Measurements from ENCODE around the gene NXPH1.

The NXPH1 gene

GRCh38 chr7:8597565-8597964 lies 164.2 kb downstream of the NXPH1 start:
- DNase-seq (ENCODE audit: low spot score) = no peak

- no peak for DNase-seq (ENCODE audit: low spot score)
These were observed 167.7 kb downstream of the NXPH1 start for GRCh38 chr7:8601121-8601520.

GRCh38 chr7:8605221-8605620 lies 171.8 kb downstream of the NXPH1 start:
- DNase-seq (ENCODE audit: low spot score) = no peak

GRCh38 chr7:8612584-8612983 lies 179.2 kb downstream of the NXPH1 start:
- no peak for DNase-seq (ENCODE audit: low spot score)

- no peak for DNase-seq (ENCODE audit: low spot score)
These were observed 179.8 kb downstream of the NXPH1 start for GRCh38 chr7:8613191-8613590.

GRCh38 chr7:8615019-8615418 lies 181.6 kb downstream of the NXPH1 start:
- DNase-seq (ENCODE audit: low spot score) = no peak

GRCh38 chr7:8618441-8619070 lies 185.1 kb downstream of the NXPH1 start:
- no peak for DNase-seq (ENCODE audit: low spot score)

GRCh38 chr7:8620169-8620568 lies 186.8 kb downstream of the NXPH1 start:
- no peak for DNase-seq (ENCODE audit: low spot score)

GRCh38 chr7:8625612-8626011 lies 192.2 kb downstream of the NXPH1 start:
- no peak for DNase-seq (ENCODE audit: low spot score)

GRCh38 chr7:8627325-8627724 lies 193.9 kb downstream of the NXPH1 start:
- DNase-seq (ENCODE audit: low spot score) = no peak

- DNase-seq (ENCODE audit: low spot score) = no peak
These were observed 195.2 kb downstream of the NXPH1 start for GRCh38 chr7:8628656-8629055.

- DNase-seq (ENCODE audit: low spot score) = no peak
These were observed 196.1 kb downstream of the NXPH1 start for GRCh38 chr7:8629504-8629903.

- DNase-seq (ENCODE audit: low spot score) = no peak
These were observed 203.9 kb downstream of the NXPH1 start for GRCh38 chr7:8637322-8637721.

- no peak for DNase-seq (ENCODE audit: low spot score)
These were observed 204.7 kb downstream of the NXPH1 start for GRCh38 chr7:8638076-8638475.

- no peak for DNase-seq (ENCODE audit: low spot score)
These were observed 206.3 kb downstream of the NXPH1 start for GRCh38 chr7:8639668-8640067.

GRCh38 chr7:8640671-8641070 lies 207.3 kb downstream of the NXPH1 start:
- no peak for DNase-seq (ENCODE audit: low spot score)

- DNase-seq (ENCODE audit: low spot score) = no peak
These were observed 235.5 kb downstream of the NXPH1 start for GRCh38 chr7:8668627-8669500.

GRCh38 chr7:8669501-8669851 lies 236.1 kb downstream of the NXPH1 start:
- DNase-seq (ENCODE audit: low spot score) = no peak

GRCh38 chr7:8684426-8684825 lies 251.0 kb downstream of the NXPH1 start:
- DNase-seq (ENCODE audit: low spot score) = no peak

- DNase-seq (ENCODE audit: low spot score) = no peak
These were observed 266.6 kb downstream of the NXPH1 start for GRCh38 chr7:8699875-8700624.

GRCh38 chr7:8702807-8703206 lies 269.4 kb downstream of the NXPH1 start:
- DNase-seq (ENCODE audit: low spot score) = no peak

GRCh38 chr7:8710124-8710523 lies 276.7 kb downstream of the NXPH1 start:
- DNase-seq (ENCODE audit: low spot score) = no peak

GRCh38 chr7:8714791-8715190 lies 281.4 kb downstream of the NXPH1 start:
- DNase-seq (ENCODE audit: low spot score) = no peak

Data from AG20443 (cell line).